Karpas-422 (cell line): ENCODE data around the gene RELT. TPM values are rescaled to one million over a fixed set of nuclear protein-coding genes. Genes with fewer than 3 reads are reported as not detected.

Source experiments
- DNase-seq: peaks from one replicate; pipeline ENCODE4 v3.0.0-alpha.2; 2015
- H2AFZ ChIP-seq: fragments of 200-600 bp; sonication (generic); 2 replicates; pipeline ENCODE4 v1.6.1; 2014; ENCODE audit warnings: antibody characterized with exemption, low read length, mixed read lengths
- H3K27ac ChIP-seq: fragments of 200-600 bp; sonication (generic); 2 replicates; pipeline ENCODE4 v1.5.1; 2014; ENCODE audit warnings: mild to moderate bottlenecking, low read length, moderate library complexity
- H3K27me3 ChIP-seq: fragments of 200-600 bp; sonication (generic); 2 replicates; pipeline ENCODE4 v1.6.1; 2014; ENCODE audit warnings: low read length, mixed read lengths
- H3K36me3 ChIP-seq: fragments of 200-600 bp; sonication (generic); 2 replicates; pipeline ENCODE4 v1.6.1; 2014; ENCODE audit warnings: low read length, mixed read lengths; ENCODE audit not compliant: insufficient read depth
- H3K4me1 ChIP-seq: fragments of 200-600 bp; sonication (generic); 2 replicates; pipeline ENCODE4 v1.6.1; 2014; ENCODE audit warnings: mild to moderate bottlenecking, low read length, mixed read lengths
- H3K4me2 ChIP-seq: fragments of 200-600 bp; sonication (generic); 2 replicates; pipeline ENCODE4 v1.6.1; 2014; ENCODE audit warnings: low read length, low read depth, mild to moderate bottlenecking; ENCODE audit not compliant: poor library complexity, severe bottlenecking
- H3K4me3 ChIP-seq: fragments of 200-600 bp; sonication (generic); 2 replicates; pipeline ENCODE4 v1.5.1; 2014; ENCODE audit warnings: mild to moderate bottlenecking, antibody characterized with exemption, low read length, mixed read lengths
- H3K79me2 ChIP-seq: fragments of 200-600 bp; sonication (generic); 2 replicates; pipeline ENCODE4 v1.6.1; 2014; ENCODE audit warnings: mild to moderate bottlenecking, low read length, mixed read lengths
- H3K9ac ChIP-seq: fragments of 200-600 bp; sonication (generic); 2 replicates; pipeline ENCODE4 v1.6.0; 2014; ENCODE audit warnings: low read length
- H3K9me2 ChIP-seq: fragments of 200-600 bp; sonication (generic), shearing (Covaris generic); replicated peaks from 2 replicates; pipeline ENCODE4 v1.6.0; 2014; ENCODE audit warnings: mild to moderate bottlenecking, low read length, moderate library complexity; ENCODE audit not compliant: insufficient read depth
- H3K9me3 ChIP-seq: fragments of 300-700, 200-600 bp; sonication (generic); 2 replicates; pipeline ENCODE4 v1.6.1; 2014; ENCODE audit warnings: low read length, mixed read lengths
- H4K20me1 ChIP-seq: fragments of 200-600 bp; sonication (generic); 2 replicates; pipeline ENCODE4 v1.6.1; 2014; ENCODE audit warnings: mild to moderate bottlenecking, antibody characterized with exemption, low read length, low read depth; ENCODE audit not compliant: insufficient read depth
- total RNA-seq: library from RNA; depleted of rRNA; stranded (reverse); fragments of >200 nt; shearing (Covaris generic); gene quantifications from 2 replicates; pipeline ENCODE4 v1.2.3, GENCODE V29; 2014; ENCODE audit warnings: low replicate concordance

Gene RELT
- total RNA-seq, 1 experiment from 2014 or later: 21.7 TPM

- Histone ChIP-seq H3K4me2 (no peak overlapping the region), H3K79me2 (no peaks in the 10 kb centered on the region), H3K9me3 (no peaks in the 10 kb centered on the region), H3K27me3 (no peaks in the 10 kb centered on the region), H3K27ac (no peak overlapping the region), H2AFZ (no peak overlapping the region), H3K9me2 (no peaks in the 10 kb centered on the region), H3K9ac (no peak overlapping the region), H3K36me3 (no peaks in the 10 kb centered on the region), H3K4me3 (no peak overlapping the region), H4K20me1 (no peaks in the 10 kb centered on the region), H3K4me1 (peaks cover 4% of the 10 kb centered on the region; the same call in 1 of the 2 replicates)
- DNase-seq: no peak
These were observed 41.6 kb upstream of the RELT start for GRCh38 chr11:73334384-73335203.

- no peak overlapping the region for H3K4me3 ChIP-seq
- H3K4me1 ChIP-seq: peaks cover 4% of the 10 kb centered on the region; the same call in 1 of the 2 replicates
- no peaks in the 10 kb centered on the region for H3K27me3 ChIP-seq
- no peaks in the 10 kb centered on the region for H3K9me3 ChIP-seq
- no peaks in the 10 kb centered on the region for H3K79me2 ChIP-seq
- no peaks in the 10 kb centered on the region for H3K9me2 ChIP-seq
- no peaks in the 10 kb centered on the region for H3K36me3 ChIP-seq
- no peaks in the 10 kb centered on the region for H4K20me1 ChIP-seq
- H3K9ac ChIP-seq: no peak overlapping the region
- DNase-seq: peak; percentile 91
- no peak overlapping the region for H3K4me2 ChIP-seq
- no peak overlapping the region for H3K27ac ChIP-seq
- no peak overlapping the region for H2AFZ ChIP-seq
These were observed 40.8 kb upstream of the RELT start for GRCh38 chr11:73335204-73335923.

GRCh38 chr11:73337846-73338245 is 38.4 kb upstream of the RELT start:
- H3K9me2 ChIP-seq: no peaks in the 10 kb centered on the region
- no peak overlapping the region for H3K9ac ChIP-seq
- no peaks in the 10 kb centered on the region for H3K9me3 ChIP-seq
- no peak overlapping the region for H3K4me3 ChIP-seq
- no peak for DNase-seq
- H2AFZ ChIP-seq: no peak overlapping the region
- peaks cover 4% of the 10 kb centered on the region; the same call in 1 of the 2 replicates for H3K4me1 ChIP-seq
- no peaks in the 10 kb centered on the region for H3K36me3 ChIP-seq
- no peaks in the 10 kb centered on the region for H3K27me3 ChIP-seq
- no peak overlapping the region for H3K27ac ChIP-seq
- no peak overlapping the region for H3K4me2 ChIP-seq
- H4K20me1 ChIP-seq: no peaks in the 10 kb centered on the region
- H3K79me2 ChIP-seq: no peaks in the 10 kb centered on the region

- Histone ChIP-seq H3K36me3 (no peaks in the 10 kb centered on the region), H3K79me2 (no peaks in the 10 kb centered on the region), H3K4me3 (no peak overlapping the region), H4K20me1 (no peaks in the 10 kb centered on the region), H3K9me3 (no peaks in the 10 kb centered on the region), H3K27me3 (no peaks in the 10 kb centered on the region), H3K9me2 (no peaks in the 10 kb centered on the region), H3K4me2 (no peak overlapping the region), H3K27ac (no peak overlapping the region), H2AFZ (no peak overlapping the region), H3K4me1 (peaks cover 4% of the 10 kb centered on the region; the same call in 1 of the 2 replicates), H3K9ac (no peak overlapping the region)
- DNase-seq: no peak
These were observed 37.9 kb upstream of the RELT start for GRCh38 chr11:73338279-73338678.

GRCh38 chr11:73340164-73340563 is 36.0 kb upstream of the RELT start:
- Histone ChIP-seq H3K9me2 (no peaks in the 10 kb centered on the region), H3K27me3 (no peaks in the 10 kb centered on the region), H3K4me2 (no peak overlapping the region), H3K27ac (no peak overlapping the region), H2AFZ (no peak overlapping the region), H3K79me2 (no peaks in the 10 kb centered on the region), H3K36me3 (no peaks in the 10 kb centered on the region), H3K9ac (no peak overlapping the region), H3K4me1 (peaks cover 2% of the 10 kb centered on the region; the same call in 1 of the 2 replicates), H3K4me3 (no peak overlapping the region), H4K20me1 (no peaks in the 10 kb centered on the region), H3K9me3 (no peaks in the 10 kb centered on the region)
- no peak for DNase-seq

- H4K20me1 ChIP-seq: no peaks in the 10 kb centered on the region
- no peak overlapping the region for H3K4me3 ChIP-seq
- H3K9ac ChIP-seq: no peak overlapping the region
- H3K9me3 ChIP-seq: no peaks in the 10 kb centered on the region
- H3K27ac ChIP-seq: no peak overlapping the region
- no peak overlapping the region for H3K4me2 ChIP-seq
- no peak for DNase-seq
- H3K4me1 ChIP-seq: no peaks in the 10 kb centered on the region
- no peaks in the 10 kb centered on the region for H3K9me2 ChIP-seq
- no peaks in the 10 kb centered on the region for H3K79me2 ChIP-seq
- no peaks in the 10 kb centered on the region for H3K36me3 ChIP-seq
- no peaks in the 10 kb centered on the region for H3K27me3 ChIP-seq
- no peak overlapping the region for H2AFZ ChIP-seq
These were observed 33.6 kb upstream of the RELT start for GRCh38 chr11:73342633-73343032.

GRCh38 chr11:73343076-73343873 is 32.9 kb upstream of the RELT start:
- H3K27ac ChIP-seq: no peak overlapping the region
- no peaks in the 10 kb centered on the region for H3K9me2 ChIP-seq
- H3K4me1 ChIP-seq: no peaks in the 10 kb centered on the region
- no peaks in the 10 kb centered on the region for H3K27me3 ChIP-seq
- no peak overlapping the region for H3K4me2 ChIP-seq
- no peak for DNase-seq
- no peaks in the 10 kb centered on the region for H3K36me3 ChIP-seq
- H3K9ac ChIP-seq: no peak overlapping the region
- H4K20me1 ChIP-seq: no peaks in the 10 kb centered on the region
- H3K79me2 ChIP-seq: no peaks in the 10 kb centered on the region
- H3K4me3 ChIP-seq: no peak overlapping the region
- no peak overlapping the region for H2AFZ ChIP-seq
- H3K9me3 ChIP-seq: no peaks in the 10 kb centered on the region

- H2AFZ ChIP-seq: no peak overlapping the region
- H3K9me3 ChIP-seq: no peaks in the 10 kb centered on the region
- no peaks in the 10 kb centered on the region for H3K9me2 ChIP-seq
- DNase-seq: no peak
- H3K4me1 ChIP-seq: no peaks in the 10 kb centered on the region
- H3K4me2 ChIP-seq: no peak overlapping the region
- H3K9ac ChIP-seq: no peak overlapping the region
- no peak overlapping the region for H3K27ac ChIP-seq
- H3K79me2 ChIP-seq: no peaks in the 10 kb centered on the region
- no peaks in the 10 kb centered on the region for H3K36me3 ChIP-seq
- no peaks in the 10 kb centered on the region for H3K27me3 ChIP-seq
- H4K20me1 ChIP-seq: no peaks in the 10 kb centered on the region
- H3K4me3 ChIP-seq: no peak overlapping the region
These were observed 32.0 kb upstream of the RELT start for GRCh38 chr11:73344191-73344607.
